Measurements from ENCODE around the gene CEP295NL. TPM values are rescaled to one million over a fixed set of nuclear protein-coding genes. Genes with fewer than 3 reads are reported as not detected.
A peak's percentile ranks its signal among the peaks of the same experiment; 100 is the strongest.

CEP295NL gene
- total RNA-seq, 4 donors from 2014 or later = 1.8 to 14.5 (median 3.8) TPM; not detected in 1

DNA sequence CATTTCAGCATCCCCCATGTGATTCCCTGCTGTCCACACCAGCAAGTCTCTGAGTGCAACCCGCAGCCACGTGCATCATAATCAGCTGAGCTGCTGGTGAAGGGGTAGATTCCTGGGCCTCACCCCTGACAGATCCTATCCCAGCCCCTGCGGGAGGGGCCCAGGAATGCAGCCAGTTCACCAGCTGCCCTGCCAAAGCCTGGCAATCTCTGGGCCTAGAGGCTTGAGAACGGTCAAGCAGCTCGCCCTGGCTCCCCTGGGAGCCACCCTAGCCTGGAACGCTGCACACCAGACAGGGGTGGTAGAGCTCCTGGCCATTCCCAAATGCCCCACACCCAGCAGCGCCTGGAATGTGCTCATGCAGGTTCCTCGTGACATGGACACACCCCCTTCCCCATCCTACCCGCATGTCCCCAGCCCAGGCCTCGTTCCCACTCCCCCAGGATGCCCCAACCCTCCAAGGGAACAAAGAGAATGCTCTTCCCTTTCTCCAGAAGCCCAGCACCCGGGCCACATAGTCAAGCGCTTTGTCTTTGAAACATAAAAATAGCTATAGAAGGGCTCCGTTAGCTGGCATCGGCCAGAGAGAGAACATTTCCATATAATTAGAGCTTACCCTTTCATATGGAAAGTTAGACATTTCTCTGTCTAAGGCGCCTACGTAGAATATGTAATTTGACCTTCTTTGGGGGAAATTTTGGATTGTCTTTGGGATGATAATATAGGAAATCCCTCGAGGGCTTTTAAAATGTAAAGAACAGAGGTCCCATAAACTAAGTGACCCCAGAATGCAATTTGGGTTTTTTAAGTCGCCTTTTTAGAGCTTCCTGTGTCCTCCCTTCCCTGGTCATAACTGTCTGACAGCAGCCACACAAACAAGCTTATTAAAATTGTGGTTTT, 3.4 kb downstream of the CEP295NL start:
- H3K9me3 ChIP-seq = no peaks in the 10 kb centered on the region
- H3K27me3 ChIP-seq = no peaks in the 10 kb centered on the region
- H3K36me3 ChIP-seq = no peaks in the 10 kb centered on the region
- no peak overlapping the region for H3K4me3 ChIP-seq
- DNase-seq = no peak
- H3K4me1 ChIP-seq = peaks cover 7 to 49% of the 10 kb centered on the region in 2 donors
- peak overlapping the region; percentile 12 to 48 for H3K27ac ChIP-seq
- no peak for TF ChIP-seq POLR2A (IDR thresholded peaks at IDR 0.05)
- TF ChIP-seq, protein P1, sequence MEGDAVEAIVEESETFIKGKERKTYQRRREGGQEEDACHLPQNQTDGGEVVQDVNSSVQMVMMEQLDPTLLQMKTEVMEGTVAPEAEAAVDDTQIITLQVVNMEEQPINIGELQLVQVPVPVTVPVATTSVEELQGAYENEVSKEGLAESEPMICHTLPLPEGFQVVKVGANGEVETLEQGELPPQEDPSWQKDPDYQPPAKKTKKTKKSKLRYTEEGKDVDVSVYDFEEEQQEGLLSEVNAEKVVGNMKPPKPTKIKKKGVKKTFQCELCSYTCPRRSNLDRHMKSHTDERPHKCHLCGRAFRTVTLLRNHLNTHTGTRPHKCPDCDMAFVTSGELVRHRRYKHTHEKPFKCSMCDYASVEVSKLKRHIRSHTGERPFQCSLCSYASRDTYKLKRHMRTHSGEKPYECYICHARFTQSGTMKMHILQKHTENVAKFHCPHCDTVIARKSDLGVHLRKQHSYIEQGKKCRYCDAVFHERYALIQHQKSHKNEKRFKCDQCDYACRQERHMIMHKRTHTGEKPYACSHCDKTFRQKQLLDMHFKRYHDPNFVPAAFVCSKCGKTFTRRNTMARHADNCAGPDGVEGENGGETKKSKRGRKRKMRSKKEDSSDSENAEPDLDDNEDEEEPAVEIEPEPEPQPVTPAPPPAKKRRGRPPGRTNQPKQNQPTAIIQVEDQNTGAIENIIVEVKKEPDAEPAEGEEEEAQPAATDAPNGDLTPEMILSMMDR (IDR thresholded peaks at IDR 0.05) = no peak
- intact Hi-C loops (cut with DNase I; ENCODE audit: low total_unique reads) = no loop called here

DNA sequence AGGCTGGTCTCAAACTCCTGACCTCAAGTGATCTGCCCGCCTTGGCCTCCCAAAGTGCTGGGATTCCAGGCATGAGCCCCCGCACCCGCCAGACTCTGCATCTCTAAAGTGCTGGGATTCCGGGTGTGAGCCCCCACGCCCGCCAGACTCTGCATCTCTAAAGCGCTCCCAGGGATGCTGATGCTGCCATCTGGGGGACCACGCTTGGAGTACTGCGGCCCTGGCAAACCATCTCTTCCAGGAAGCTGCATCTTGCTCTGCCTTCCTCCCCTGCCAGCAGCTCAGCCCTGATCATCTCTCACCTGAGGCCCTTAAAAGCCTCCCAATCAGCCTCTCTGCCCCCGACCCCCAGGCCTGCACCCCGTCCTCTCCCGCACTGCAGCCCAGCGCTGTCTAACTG, 4.1 kb downstream of the CEP295NL start:
- DNase-seq = no peak
- peaks cover 4 to 49% of the 10 kb centered on the region in 2 donors for H3K4me1 ChIP-seq
- TF ChIP-seq, protein P1 (IDR thresholded peaks at IDR 0.05) = no peak
- no peak for TF ChIP-seq POLR2A (IDR thresholded peaks at IDR 0.05)
- intact Hi-C loops (cut with DNase I; ENCODE audit: low total_unique reads) = no loop called here
- no peaks in the 10 kb centered on the region for H3K36me3 ChIP-seq
- no peaks in the 10 kb centered on the region for H3K9me3 ChIP-seq
- H3K27ac ChIP-seq = peak overlapping the region; percentile 12 to 48
- H3K27me3 ChIP-seq = no peaks in the 10 kb centered on the region
- H3K4me3 ChIP-seq = no peak overlapping the region

DNA sequence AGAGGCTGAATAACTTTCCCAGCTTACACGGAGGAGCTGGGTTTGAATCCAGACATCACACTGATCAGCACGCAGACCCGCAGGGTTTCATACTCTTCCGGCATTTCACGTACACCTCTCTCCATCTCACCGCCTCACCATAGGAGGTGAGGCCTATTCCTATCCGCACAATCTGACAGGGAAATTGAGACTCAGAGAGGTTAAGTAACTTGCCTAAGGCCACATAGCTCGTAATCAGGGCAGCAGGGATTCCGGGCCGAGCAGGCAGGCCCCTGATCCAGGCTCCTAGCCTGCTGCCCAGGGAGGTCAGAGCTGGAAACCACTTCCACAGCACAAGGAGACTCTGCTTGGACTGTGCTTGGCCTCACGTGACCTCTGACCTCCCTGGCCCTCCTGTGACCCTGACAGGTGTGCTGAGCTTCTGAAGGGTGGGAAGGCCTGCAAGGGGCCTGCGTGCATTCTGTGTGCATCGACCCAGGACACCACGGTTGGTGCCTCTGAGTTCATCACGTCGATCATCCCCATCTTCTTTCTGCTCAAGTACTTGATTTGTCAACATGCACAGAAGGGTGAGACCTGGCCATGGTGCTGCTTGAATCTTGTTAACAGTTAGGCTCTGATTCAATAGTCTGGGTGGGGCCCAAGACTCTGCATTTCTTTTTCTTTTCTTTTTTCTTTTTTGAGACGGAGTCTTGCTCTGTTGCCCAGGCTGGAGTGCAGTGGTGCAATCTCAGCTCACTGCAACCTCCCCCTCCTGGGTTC, 4.7 kb downstream of the CEP295NL start:
- peak overlapping the region; percentile 48 to 61 for H3K27ac ChIP-seq
- H3K4me1 ChIP-seq = peaks cover 4 to 47% of the 10 kb centered on the region in 2 donors
- H3K36me3 ChIP-seq = no peaks in the 10 kb centered on the region
- no peak for DNase-seq
- intact Hi-C loops (cut with DNase I; ENCODE audit: low total_unique reads) = no loop called here
- no peaks in the 10 kb centered on the region for H3K27me3 ChIP-seq
- TF ChIP-seq POLR2A (IDR thresholded peaks at IDR 0.05) = no peak
- TF ChIP-seq, protein P1 (IDR thresholded peaks at IDR 0.05) = no peak
- H3K9me3 ChIP-seq = no peaks in the 10 kb centered on the region
- no peak overlapping the region for H3K4me3 ChIP-seq

DNA sequence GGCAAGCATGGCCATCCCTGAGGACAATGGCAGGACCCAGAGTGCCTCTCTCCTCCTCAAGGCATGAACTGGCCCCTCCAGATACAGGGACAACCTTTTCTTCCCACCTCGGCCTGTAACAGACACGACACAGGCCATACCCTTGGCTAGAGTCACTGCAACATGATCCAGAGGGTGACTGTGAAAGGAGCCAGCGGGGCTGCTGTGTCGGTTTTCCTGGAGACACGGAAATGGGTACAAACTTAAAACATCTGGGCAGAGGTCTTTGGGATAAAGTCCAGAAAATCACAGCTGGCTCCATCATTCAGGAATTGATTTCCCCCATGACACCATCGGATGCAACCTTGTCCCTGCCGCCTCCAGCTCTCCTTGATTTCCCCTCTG, 5.3 kb downstream of the CEP295NL start:
- H3K27me3 ChIP-seq = no peaks in the 10 kb centered on the region
- H3K36me3 ChIP-seq = no peaks in the 10 kb centered on the region
- peak overlapping the region; percentile 61 to 63 for H3K27ac ChIP-seq
- peaks cover 4 to 41% of the 10 kb centered on the region in 2 donors for H3K4me1 ChIP-seq
- no peak overlapping the region for H3K4me3 ChIP-seq
- intact Hi-C loops (cut with DNase I; ENCODE audit: low total_unique reads) = no loop called here
- no peaks in the 10 kb centered on the region for H3K9me3 ChIP-seq
- TF ChIP-seq, protein P1 (IDR thresholded peaks at IDR 0.05) = no peak
- TF ChIP-seq POLR2A (IDR thresholded peaks at IDR 0.05) = no peak
- DNase-seq = no peak

Measured in uterus (tissue), 4 donors.